Measurements from ENCODE around the gene NGEF. TPM values are rescaled to one million over a fixed set of nuclear protein-coding genes. Genes with fewer than 3 reads are reported as not detected.

The NGEF gene
- total RNA-seq, 2 experiments from 2014 or later: 0.63 TPM; not detected in 1

GRCh38 chr2:233017947-233018346 lies 4.9 kb upstream of the NGEF start:
- no peaks in the 10 kb centered on the region for H3K4me1 Mint-ChIP-seq (ENCODE audit: low read depth)
- no peaks in the 10 kb centered on the region for H3K36me3 Mint-ChIP-seq (ENCODE audit: low read depth)
- ChIA-PET POLR2A (no interaction called here), CTCF (interaction anchor here (1.5 to 2.4 kb wide), 2 partner anchors 11 to 36 kb away, joined by 4 to 8 read pairs; no protein-coding TSS in a partner anchor)
- TF ChIP-seq, protein P1, sequence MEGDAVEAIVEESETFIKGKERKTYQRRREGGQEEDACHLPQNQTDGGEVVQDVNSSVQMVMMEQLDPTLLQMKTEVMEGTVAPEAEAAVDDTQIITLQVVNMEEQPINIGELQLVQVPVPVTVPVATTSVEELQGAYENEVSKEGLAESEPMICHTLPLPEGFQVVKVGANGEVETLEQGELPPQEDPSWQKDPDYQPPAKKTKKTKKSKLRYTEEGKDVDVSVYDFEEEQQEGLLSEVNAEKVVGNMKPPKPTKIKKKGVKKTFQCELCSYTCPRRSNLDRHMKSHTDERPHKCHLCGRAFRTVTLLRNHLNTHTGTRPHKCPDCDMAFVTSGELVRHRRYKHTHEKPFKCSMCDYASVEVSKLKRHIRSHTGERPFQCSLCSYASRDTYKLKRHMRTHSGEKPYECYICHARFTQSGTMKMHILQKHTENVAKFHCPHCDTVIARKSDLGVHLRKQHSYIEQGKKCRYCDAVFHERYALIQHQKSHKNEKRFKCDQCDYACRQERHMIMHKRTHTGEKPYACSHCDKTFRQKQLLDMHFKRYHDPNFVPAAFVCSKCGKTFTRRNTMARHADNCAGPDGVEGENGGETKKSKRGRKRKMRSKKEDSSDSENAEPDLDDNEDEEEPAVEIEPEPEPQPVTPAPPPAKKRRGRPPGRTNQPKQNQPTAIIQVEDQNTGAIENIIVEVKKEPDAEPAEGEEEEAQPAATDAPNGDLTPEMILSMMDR (IDR thresholded peaks at IDR 0.05): no peak
- intact Hi-C loops (cut with micrococcal nuclease): no loop called here
- H3K27me3 Mint-ChIP-seq: no peaks in the 10 kb centered on the region
- ATAC-seq (no peak), DNase-seq (no peak)
- H3K9me3 Mint-ChIP-seq: no peaks in the 10 kb centered on the region
- H3K4me3 Mint-ChIP-seq: no peak overlapping the region
- H3K27ac Mint-ChIP-seq: no peak overlapping the region

GRCh38 chr2:233015019-233015645 lies 2.1 kb upstream of the NGEF start:
- H3K9me3 Mint-ChIP-seq: no peaks in the 10 kb centered on the region
- TF ChIP-seq, protein P1 (IDR thresholded peaks at IDR 0.05): no peak
- DNase-seq: no peak
- intact Hi-C loops (cut with micrococcal nuclease): no loop called here
- POLR2A ChIA-PET: no interaction called here
- no peak overlapping the region for H3K27ac Mint-ChIP-seq
- H3K27me3 Mint-ChIP-seq: no peaks in the 10 kb centered on the region
- ATAC-seq: no peak
- H3K4me1 Mint-ChIP-seq (ENCODE audit: low read depth): no peaks in the 10 kb centered on the region
- CTCF ChIA-PET: no interaction called here
- H3K36me3 Mint-ChIP-seq (ENCODE audit: low read depth): no peaks in the 10 kb centered on the region
- H3K4me3 Mint-ChIP-seq: no peak overlapping the region

DNA sequence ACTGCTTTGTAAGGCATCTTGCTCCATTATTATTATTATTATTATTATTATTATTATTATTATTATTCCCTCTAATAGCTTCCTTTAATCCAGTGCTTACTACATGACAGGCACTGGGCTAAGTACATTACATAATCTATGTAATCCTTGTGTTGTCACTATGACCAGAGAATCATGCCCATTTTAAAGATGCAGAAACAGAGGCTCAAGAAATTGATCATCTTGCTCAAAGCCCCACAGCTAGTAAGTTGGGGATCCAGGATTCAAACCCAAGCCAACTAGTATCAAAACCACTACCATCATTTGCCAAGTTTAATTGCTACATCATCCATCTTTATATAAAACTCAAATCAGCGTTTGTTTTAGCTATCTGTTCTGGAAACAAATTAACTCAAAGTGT lies 594 bp upstream of the NGEF start:
- intact Hi-C loops (cut with micrococcal nuclease): no loop called here

DNA sequence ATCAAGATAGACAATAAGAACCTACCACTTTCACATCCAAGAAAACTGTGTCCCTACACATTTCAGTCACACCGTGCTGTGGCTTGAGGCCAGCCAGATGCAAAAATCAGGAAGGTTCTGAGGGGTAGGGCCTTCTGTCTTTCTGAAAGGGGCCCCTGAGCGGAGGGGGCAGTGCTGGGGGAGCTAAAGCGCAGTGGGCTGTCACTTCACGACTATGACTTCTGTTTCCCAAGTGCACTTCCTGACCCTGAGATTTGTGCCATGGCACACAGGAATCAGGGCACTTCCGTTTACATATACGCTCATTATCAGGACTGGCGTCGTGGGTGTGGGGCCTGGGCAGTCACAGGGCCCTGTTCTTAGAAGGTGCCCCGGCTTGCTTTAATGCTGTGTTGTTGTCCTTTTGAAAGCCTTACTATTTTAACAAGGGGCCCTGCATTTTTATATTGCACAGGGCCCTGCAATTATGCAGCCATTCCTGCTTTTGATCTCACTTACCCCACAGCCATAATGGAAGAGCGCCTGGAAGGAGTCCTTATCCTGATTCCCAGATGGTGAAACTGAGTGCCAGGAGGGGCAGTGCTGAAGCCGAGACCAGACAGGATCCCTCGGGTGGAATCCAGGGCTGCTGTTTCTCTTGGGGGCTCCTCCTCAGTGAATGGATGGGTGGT lies 620 bp downstream of the NGEF start:
- CTCF ChIA-PET: interaction anchor here (1.2 kb wide), 1 partner anchor 159 kb away, joined by 4 read pairs; no protein-coding TSS in a partner anchor
- DNase-seq: no peak
- H3K9me3 Mint-ChIP-seq: no peaks in the 10 kb centered on the region

More for the DNA sequence above, 594 bp upstream of the NGEF start:
- ChIA-PET POLR2A (no interaction called here), CTCF (no interaction called here)
- no peaks in the 10 kb centered on the region for H3K4me1 Mint-ChIP-seq (ENCODE audit: low read depth)
- no peaks in the 10 kb centered on the region for H3K36me3 Mint-ChIP-seq (ENCODE audit: low read depth)
- H3K4me3 Mint-ChIP-seq: no peak overlapping the region
- H3K9me3 Mint-ChIP-seq: no peaks in the 10 kb centered on the region
- no peak for ATAC-seq
- TF ChIP-seq, protein P1 (IDR thresholded peaks at IDR 0.05): no peak
- no peak overlapping the region for H3K27ac Mint-ChIP-seq
- DNase-seq: no peak
- H3K27me3 Mint-ChIP-seq: no peaks in the 10 kb centered on the region

More for the DNA sequence above, 620 bp downstream of the NGEF start:
- no peaks in the 10 kb centered on the region for H3K4me1 Mint-ChIP-seq (ENCODE audit: low read depth)
- TF ChIP-seq, protein P1 (IDR thresholded peaks at IDR 0.05): no peak
- POLR2A ChIA-PET: no interaction called here
- no peaks in the 10 kb centered on the region for H3K27me3 Mint-ChIP-seq
- no peak for ATAC-seq
- intact Hi-C loops (cut with micrococcal nuclease): no loop called here
- no peak overlapping the region for H3K27ac Mint-ChIP-seq
- no peak overlapping the region for H3K4me3 Mint-ChIP-seq
- H3K36me3 Mint-ChIP-seq (ENCODE audit: low read depth): no peaks in the 10 kb centered on the region
